Left ventricle myocardium inferior (tissue), 1 donor: Measurements from ENCODE around the gene PTPRN2. TPM values are rescaled to one million over a fixed set of nuclear protein-coding genes. Genes with fewer than 3 reads are reported as not detected.

Experiments used
- DNase-seq: peaks from one replicate; pipeline ENCODE4 v3.0.0-alpha.2; 2020
- H3K27ac ChIP-seq: fragments of 200-600 bp; replicated peaks from 2 replicates; pipeline ENCODE4 v1.8.0; 2021
- H3K27me3 ChIP-seq: fragments of 200-600 bp; 2 replicates; pipeline ENCODE4 v1.8.0; 2021; ENCODE audit warnings: low read depth
- H3K36me3 ChIP-seq: fragments of 200-600 bp; 2 replicates; pipeline ENCODE4 v1.8.0; 2021
- H3K4me1 ChIP-seq: fragments of 200-600 bp; 2 replicates; pipeline ENCODE4 v1.8.0; 2021
- H3K4me3 ChIP-seq: fragments of 200-600 bp; 2 replicates; pipeline ENCODE4 v1.8.0; 2021; ENCODE audit warnings: mild to moderate bottlenecking, moderate library complexity
- H3K9me3 ChIP-seq: fragments of 200-600 bp; replicated peaks from 2 replicates; pipeline ENCODE4 v1.8.0; 2021
- intact Hi-C: fragments of 100-400 bp; cut with micrococcal nuclease; formaldehyde crosslinking; loops from one replicate; pipeline ENCODE4 v1.11.0; 2022
- total RNA-seq: library from RNA; stranded (reverse); fragmentation: NEBNext Ultra II Directional; extraction: Animal tissue kit (Norgen Biotek cat#: 25700); gene quantifications from one replicate; pipeline ENCODE4 v1.2.1, GENCODE V29; 2021
- TF ChIP-seq, protein P1 (sequence below): fragments of 200-600 bp; IDR thresholded peaks from 2 replicates; pipeline ENCODE4 v1.8.0; 2021; ENCODE audit warnings: antibody characterized with exemption, mild to moderate bottlenecking, borderline replicate concordance
- donor health status: DM: no; HTN: yes; CAD: no; lungs with severe emphysema.

Gene PTPRN2
- total RNA-seq, 1 donor from 2014 or later, result 1.3 TPM

DNA sequence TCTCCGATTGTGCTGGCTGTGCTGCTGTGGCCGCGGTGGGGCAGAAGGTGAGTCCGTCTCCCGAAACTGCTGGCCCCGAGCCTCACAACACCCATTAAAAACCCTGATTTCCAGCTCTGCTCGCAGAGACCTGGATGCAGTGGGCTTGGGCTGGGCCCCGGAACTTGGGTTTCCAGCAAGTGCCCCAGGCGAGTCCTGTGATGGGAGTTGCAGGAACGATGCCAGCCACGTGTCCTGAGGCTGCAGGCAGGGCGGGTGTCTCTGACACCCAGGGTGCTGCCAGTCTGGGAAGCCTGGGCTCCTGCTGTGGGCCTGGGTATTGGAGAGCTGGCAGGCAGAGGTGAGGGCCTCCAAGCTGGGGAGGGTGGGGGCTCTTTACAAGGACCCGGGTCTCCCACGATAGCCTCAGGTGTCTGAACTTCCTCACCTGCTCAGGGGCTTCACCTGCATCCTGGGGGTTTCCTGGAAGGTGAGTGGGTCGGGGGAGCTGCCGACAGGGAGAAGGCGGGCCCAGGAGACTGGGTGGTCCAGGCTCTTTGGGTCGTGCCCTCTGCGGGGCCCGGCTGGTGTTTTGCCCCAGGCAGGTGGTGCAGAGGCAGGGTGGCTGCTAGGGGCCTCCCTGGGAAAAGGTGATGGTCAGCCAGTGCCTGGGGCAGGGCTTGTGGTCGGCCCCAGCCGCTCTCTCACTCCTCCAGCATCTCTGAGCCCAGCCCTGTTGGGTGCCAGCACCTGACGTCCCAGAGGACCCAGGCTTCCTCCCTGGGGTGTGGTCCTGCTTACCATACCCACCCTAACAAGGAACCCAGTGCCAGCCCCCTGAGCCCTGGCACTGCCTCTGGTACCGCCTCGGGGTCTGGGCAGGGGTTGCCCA lies 1070.5 kb downstream of the PTPRN2 start:
- intact Hi-C loops, result no loop called here
- Histone ChIP-seq H3K36me3 (no peaks in the 10 kb centered on the region), H3K27me3 (peaks cover 78% of the 10 kb centered on the region), H3K4me3 (no peak overlapping the region), H3K9me3 (peaks cover 11% of the 10 kb centered on the region), H3K4me1 (no peaks in the 10 kb centered on the region), H3K27ac (no peak overlapping the region)
- DNase-seq, result no peak
- TF ChIP-seq, protein P1, sequence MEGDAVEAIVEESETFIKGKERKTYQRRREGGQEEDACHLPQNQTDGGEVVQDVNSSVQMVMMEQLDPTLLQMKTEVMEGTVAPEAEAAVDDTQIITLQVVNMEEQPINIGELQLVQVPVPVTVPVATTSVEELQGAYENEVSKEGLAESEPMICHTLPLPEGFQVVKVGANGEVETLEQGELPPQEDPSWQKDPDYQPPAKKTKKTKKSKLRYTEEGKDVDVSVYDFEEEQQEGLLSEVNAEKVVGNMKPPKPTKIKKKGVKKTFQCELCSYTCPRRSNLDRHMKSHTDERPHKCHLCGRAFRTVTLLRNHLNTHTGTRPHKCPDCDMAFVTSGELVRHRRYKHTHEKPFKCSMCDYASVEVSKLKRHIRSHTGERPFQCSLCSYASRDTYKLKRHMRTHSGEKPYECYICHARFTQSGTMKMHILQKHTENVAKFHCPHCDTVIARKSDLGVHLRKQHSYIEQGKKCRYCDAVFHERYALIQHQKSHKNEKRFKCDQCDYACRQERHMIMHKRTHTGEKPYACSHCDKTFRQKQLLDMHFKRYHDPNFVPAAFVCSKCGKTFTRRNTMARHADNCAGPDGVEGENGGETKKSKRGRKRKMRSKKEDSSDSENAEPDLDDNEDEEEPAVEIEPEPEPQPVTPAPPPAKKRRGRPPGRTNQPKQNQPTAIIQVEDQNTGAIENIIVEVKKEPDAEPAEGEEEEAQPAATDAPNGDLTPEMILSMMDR, result no peak

DNA sequence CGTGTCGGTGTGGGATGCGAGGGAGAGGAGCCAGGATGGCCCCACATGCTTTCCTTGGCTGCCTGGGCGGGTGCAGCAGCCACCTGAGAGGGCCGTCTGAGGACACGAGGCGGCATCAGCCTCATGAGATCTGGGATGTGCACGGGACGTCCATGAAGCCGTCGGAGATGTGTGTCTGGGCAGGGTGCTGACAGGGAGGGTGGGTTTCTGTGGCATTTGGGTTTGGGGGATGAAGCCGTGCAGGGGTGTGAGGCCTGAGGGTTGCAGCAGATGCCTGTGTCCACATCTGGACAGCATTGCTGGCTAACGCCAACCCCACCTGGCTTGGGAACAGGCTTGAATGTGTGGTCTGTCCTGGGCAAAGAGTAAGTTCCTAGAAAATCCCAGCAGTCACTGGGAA lies 1071.3 kb downstream of the PTPRN2 start:
- Histone ChIP-seq H3K9me3 (peaks cover 15% of the 10 kb centered on the region), H3K4me1 (no peaks in the 10 kb centered on the region), H3K27me3 (peaks cover 70% of the 10 kb centered on the region), H3K4me3 (no peak overlapping the region), H3K27ac (no peak overlapping the region), H3K36me3 (no peaks in the 10 kb centered on the region)
- TF ChIP-seq, protein P1, result no peak
- no peak for DNase-seq
- intact Hi-C loops, result no loop called here

DNA sequence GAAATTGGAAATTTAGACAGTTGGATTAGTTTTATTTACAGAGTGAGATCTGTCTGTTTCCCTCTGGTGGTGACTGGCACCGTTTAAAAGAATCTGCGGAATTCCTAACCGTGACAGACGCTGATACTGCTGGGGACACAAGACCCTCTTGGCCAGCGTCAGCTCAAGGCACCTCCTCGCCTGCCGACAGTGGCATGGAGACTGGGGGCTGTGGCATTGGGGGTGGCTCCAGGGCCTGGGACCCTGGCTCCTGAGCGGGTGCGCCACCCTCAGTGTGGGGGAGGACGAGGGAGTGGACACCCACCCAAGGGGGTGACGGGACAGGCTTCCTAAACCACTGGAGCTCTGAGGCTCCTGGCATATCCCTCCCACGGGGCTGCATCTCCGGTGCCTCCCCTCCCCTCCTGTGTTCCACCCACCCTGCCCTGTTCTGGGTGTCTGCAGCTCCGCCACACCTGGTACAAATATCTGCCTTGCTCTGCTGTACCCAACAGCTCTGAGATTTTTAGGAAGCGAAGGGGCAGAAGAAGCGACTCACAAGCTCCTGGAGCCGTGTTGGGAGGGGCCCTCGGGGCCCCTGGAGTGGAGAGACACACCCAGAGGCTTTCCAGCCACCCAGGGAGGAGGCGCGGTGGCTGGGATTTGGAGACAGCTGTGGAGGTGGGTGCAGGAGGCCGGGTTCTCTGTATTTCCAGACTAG lies 1072.1 kb downstream of the PTPRN2 start:
- H3K4me1 ChIP-seq, result no peaks in the 10 kb centered on the region
- peaks cover 21% of the 10 kb centered on the region for H3K9me3 ChIP-seq
- intact Hi-C loops, result no loop called here
- H3K27ac ChIP-seq, result no peak overlapping the region
- DNase-seq, result no peak
- TF ChIP-seq, protein P1, result no peak
- peaks cover 62% of the 10 kb centered on the region for H3K27me3 ChIP-seq
- H3K36me3 ChIP-seq, result no peaks in the 10 kb centered on the region
- H3K4me3 ChIP-seq, result no peak overlapping the region

DNA sequence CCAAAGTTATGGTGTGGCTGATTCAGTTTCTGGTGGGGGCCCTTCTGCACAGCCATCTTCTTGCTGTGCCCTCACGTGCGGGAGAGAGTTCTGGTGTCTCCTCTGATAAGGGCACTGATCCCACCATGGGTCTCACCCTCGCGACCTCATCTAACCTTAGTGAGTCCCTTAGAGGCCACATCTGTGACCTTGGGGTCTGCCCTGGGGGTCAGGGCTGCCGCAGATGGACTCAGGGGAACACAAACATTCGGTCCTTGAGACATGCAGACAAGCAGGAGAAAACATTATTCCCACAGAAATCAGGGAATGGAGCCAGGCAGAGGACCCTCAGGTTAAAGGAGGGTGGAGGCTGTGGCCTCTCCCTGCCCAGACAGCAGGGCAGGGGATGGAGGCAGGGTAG lies 1072.9 kb downstream of the PTPRN2 start:
- Histone ChIP-seq H3K27ac (no peak overlapping the region), H3K27me3 (peaks cover 55% of the 10 kb centered on the region), H3K4me3 (no peak overlapping the region), H3K9me3 (peaks cover 21% of the 10 kb centered on the region), H3K4me1 (no peaks in the 10 kb centered on the region), H3K36me3 (no peaks in the 10 kb centered on the region)
- no peak for DNase-seq
- intact Hi-C loops, result no loop called here
- TF ChIP-seq, protein P1, result no peak

DNA sequence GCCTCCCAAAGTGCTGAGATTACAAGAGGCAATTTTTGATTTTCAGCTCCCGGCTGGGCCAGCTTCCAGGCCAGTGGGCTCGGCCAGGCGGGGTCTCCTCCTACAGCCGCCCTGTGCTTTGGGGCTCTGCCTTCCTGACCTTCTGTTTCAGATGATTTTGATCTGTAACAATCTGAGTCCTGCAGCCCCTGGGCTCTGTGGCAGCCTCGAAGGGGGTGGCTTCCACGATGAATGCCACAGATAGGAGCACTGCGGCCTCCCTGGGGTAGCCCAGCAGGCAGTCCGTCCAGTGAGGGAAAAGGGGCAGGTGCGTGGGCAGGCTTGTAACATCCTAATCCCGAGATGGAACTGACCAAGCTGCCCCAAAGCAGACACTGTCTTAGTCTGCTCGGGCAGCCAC lies 1073.3 kb downstream of the PTPRN2 start:
- intact Hi-C loops, result no loop called here
- DNase-seq, result no peak

More for the DNA sequence above, 1073.3 kb downstream of the PTPRN2 start:
- H3K4me3 ChIP-seq, result no peak overlapping the region
- H3K27me3 ChIP-seq, result peaks cover 51% of the 10 kb centered on the region
- H3K36me3 ChIP-seq, result no peaks in the 10 kb centered on the region
- peaks cover 21% of the 10 kb centered on the region for H3K9me3 ChIP-seq
- no peak overlapping the region for H3K27ac ChIP-seq
- no peaks in the 10 kb centered on the region for H3K4me1 ChIP-seq
- TF ChIP-seq, protein P1, result no peak
